Femur (tissue), 1 donor: Measurements from ENCODE around the gene UBE3D.
"Not testable (repeated sequence)": the region's sequence is repeated elsewhere in the genome, so short reads cannot be mapped to it uniquely, and the experiment has no call there.

Experiments
- DNase-seq: peaks from one replicate; pipeline ENCODE4 v3.0.0-alpha.2; 2017

The UBE3D gene

DNA sequence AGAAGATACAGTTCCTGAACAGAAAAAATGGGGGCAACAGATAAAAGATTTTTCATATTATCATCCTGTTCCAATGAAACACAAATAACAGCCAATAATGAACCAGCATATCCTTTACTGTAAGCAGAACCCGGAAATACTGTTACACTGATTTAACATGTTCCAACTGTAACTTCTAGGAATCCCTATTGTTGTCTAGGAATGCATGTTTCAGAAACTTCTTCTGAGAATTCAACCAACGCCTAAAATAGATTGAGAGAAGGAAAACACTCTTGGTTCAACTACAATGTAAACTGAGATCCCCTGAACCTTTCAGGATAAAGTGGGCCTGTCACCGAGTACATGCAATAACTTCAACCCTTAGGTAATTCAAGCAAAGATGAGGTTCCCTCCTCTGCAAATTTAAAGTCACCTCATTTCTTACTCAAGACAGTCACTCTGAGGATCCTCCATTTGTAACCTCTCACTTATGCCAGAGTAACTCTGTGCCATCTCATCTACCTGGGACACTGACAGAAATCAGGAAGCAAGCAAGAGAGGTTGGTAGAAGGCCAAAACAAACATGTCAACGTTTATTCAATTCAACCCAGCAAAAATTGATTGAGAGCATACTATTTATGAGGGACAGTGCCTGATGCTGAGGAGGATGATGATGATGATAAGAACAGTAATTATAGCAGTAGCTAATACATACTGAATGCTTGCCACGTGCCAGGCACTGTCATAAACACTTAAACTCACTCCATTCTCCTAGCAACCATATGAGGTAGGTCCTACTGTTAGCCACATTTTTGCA lies 14.1 kb downstream of the UBE3D start:
- DNase-seq: no peak

DNA sequence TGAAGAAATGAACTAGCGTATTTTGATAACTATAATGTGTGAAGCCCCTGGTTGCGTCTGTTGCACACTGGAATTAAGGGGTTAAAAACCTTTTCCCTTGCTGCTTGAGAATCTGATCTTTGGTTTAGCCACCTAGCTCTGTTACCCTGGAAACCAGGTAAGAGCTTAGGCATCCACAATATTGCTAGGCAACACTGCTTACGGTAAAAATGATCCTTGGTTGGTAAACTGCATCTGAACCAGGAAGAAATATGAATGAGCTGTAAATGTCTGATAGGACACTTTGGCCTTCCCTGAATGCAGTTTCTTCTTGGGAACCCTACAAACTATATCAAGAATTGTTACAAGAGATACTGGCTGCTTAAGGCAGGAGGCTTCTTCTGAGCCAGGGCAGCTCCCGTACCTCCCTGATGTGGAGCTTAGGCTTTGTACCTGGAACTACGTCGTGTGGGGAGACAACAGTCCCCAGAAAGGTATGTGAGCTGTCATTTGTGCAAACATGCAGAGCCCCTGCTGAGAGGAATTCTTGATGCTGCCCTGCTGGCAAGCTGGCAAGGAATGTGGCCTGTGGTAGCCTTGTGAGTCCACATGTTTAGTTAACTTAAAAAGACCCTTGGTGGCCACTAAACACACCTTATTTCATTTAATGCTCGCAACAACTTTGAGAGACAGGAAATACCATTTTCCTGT lies 18.4 kb downstream of the UBE3D start:
- no peak for DNase-seq

DNA sequence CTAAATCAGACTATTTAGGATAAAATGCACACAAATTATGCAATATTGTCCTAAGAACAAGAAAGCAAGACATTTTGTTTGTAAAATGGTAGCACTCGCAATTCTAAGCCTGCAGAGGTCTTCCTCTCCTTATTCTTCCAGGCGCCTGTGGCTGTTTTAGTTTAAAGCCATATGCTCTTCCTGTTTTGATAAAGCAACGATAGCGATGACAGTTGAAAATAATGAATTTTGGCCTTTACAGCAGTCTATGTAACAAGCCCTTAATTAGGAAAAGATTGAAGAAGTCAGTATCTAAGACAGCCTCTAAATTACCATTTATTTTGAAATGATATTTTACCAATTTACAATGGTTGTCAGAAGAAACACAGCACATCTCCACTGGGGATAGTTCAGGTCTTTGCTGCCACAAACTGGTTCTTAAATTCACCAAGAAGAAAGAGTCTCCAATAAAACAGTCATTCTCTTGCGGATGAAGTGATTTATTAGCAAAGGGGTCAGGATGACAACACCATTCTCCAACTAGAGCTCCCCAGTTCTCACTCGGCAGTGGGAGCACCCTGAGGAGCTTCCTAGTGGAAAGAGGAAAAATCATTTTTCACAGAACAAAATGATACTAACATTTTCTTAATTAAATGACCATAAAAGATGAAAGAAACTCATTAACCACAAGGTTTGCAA lies 21.4 kb downstream of the UBE3D start:
- no peak for DNase-seq

DNA sequence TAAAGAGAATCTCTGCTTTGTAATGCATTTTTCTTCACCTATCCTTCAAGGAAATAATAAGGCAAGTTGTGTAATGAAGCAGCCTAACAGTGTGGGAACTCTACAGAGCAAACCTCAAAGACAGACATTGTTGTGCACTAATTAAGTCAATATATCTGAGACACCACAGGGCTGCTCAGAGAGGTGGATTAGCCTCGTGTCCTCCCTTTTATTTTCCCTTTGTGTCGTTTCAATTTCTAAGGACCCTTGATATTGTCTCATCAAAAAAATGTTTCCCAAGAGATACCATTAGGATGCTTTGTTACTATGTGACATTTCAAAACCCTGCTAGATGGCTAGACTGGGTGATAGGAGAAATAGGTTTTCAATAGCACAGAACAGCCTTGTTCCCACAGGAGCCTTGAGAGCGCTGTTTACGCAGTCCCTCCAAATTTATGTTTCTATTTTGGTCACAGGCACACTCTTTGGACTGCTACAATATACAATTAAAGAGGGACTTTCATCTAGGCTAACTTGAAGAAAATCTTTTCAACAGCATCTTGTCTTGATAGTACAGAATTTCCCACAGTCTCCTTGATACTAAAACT lies 23.1 kb downstream of the UBE3D start:
- no peak for DNase-seq

DNA sequence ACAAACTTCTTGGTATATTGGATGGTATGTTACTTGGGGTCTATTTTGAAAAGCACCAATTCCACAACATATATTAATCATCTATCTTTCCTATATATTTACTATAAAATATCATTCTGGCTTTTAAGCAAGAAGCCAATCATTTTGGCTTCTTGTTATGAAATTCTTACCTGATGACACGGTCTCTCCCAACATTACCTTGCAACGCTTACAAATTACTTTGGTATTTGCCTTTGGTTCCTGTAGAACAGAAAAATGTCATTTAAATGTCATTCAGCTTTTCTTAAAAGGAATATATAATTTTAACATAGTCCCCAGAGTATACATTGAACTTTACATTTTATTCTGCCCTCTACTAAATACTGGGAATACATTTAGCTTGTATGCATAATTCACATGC lies 27.4 kb downstream of the UBE3D start:
- DNase-seq: no peak

DNA sequence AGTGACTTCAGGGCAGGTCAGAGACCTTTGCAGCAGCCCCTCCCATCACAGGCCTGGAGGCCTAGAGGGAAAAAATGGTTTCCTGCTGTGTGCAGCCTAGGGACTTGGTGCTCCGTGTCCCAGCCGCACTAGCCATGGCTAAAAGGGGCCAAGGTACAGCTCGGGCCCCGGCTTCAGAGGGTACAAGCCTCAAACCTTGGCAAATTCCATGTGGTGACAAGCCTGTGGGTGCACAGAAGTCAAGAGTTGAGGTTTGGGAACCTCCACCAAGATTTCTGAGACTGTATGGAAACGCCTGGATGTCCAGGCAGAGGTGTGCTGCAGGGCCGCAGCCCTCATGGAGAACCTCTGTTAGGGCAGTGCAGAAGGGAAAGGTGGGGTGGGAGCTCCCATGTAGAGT lies 34.0 kb downstream of the UBE3D start:
- DNase-seq: no peak

DNA sequence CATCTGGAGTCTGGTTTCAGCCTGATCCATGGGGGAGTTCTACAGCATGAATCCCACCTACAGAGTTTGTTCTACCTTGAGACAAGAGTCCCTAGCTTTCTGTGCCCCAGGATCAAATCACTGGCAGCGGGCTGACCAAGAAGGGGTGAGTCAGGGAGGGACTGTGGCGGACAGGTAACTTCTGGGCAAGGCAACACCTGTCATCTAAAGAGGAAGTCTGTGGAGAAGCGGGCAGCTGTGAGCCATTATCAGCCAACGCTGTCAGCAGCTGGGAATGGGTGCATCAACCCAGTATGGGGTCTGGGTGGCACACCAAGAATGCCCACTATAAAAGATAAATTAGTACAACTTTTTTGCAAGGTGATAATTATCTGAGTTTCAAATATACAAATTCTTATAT lies 45.9 kb downstream of the UBE3D start:
- DNase-seq: no peak

DNA sequence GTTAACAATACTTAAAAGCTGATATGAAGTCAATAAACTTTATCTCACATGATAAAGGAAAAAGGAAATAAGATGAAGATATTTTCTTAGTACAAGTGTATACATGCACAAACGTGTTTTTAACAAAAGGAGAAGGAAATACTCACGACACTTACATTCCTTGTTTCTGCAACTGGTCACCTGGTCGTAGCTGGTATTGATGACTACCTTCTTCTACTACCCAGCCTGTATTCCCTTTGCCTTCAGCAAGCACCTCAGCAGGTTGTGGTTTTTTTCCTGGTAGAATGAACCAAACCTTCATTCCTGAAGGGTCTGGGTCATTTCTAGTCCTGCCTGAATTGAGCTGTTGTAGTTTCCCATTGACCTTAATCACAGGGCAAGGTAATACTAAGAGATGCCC lies 54.5 kb downstream of the UBE3D start:
- not testable (repeated sequence) for DNase-seq

DNA sequence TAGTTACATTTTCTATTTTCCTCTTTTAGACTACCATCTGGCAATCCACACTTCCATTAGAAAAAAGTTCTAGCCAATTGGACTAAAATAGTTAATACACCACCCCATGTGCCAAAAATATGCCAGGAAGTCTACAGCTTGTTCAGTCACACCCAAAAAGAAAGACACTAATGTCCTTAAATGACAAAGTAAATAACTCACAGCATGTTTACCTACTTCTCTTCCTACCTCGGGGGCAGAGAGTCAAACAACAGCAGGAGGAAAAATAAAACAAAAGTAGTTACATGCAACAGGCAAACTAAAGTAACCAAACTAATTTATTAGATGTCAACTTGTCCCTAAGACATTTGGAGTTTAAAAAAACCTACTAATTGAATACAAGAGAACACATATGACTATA lies 57.0 kb downstream of the UBE3D start:
- no peak for DNase-seq

DNA sequence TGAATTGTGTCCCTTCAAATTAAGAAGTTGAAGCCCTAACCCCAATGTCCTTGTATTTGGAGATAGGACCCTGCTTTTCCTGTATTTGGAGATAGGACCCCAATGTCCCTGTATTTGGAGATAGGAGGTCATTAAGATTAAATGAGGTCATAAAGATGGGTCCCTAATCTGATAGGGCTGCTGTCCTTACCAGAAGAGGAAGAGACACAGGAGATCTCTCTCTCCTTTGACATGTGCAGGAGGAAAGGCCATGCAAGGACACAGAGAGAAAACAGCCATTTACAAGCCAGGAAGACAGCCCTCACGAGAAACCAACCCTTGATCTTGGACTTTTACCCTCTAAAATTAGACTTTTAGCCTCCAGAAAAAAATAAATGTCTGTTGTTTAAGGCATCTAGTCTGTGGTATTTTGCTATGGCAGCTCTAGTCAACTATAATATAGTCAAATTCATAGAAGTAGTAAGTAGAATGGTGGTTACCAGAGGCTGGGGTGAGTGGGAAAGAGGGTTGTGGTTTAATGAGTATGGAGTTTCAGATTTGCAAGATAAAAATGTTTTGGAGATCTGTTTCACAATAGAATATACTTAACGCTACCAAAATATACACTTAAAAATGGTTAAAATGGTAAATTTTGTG lies 59.3 kb downstream of the UBE3D start:
- no peak for DNase-seq

DNA sequence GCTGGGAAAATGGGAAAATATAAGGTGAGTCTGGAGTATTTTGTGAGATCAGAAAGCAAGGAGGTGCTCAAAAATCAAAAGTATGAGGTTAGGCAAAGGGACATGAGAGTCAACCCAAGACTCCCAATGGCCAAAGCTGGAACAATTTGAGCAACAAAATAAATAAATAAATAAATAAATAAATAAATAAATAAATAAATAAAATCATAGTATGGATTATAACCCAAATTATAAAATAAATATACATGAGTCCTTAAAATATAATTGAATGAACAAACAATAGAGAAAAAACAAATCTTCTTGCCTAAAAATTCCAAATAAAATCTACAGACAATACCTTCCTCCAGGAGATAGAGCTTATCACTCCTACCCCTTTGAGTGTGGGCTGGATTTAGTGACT lies 69.5 kb downstream of the UBE3D start:
- no peak for DNase-seq

DNA sequence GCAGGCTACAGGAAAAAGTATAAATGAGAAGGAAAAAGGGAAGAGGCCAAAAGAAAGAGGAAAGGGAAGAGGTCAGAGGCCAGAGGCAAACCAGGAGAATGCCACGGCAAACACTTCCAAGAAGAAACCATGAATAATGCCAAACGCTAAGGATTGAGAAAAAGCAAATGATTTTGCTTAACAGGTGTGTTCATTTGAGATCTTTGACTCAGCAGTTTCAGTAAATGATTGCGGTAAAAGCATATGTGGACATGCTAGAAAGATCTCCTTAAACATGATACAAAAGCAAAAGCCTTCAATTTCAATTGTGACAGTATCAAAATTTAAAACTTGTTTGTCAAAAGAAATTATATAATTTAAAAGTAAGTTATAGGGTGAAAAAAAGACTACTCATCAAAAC lies 70.6 kb downstream of the UBE3D start:
- no peak for DNase-seq

DNA sequence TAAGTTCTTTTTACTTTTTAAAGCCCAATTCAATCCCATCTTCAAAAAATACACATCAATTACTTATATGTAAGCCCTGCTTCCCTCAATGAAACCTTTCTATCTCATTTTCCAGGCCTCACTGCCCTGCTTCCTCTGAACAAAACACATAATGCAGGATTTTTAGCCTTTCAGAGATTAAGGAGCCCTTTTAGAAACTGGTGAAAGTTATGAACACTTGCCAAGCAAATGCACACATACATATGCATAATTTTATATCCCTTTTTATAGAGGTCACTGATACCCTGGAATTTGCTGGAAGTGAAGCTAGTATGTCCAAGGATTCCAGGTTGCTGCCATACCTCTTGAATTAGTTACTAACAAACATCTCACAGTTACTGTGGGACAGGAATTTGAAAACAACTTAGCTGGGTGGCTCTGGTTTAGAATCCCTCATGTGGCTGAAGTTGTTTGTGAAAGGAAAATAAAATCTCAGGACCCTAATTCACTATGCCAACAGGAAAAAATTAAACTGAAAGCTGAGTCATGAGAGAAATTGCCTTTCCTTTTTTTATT lies 75.8 kb downstream of the UBE3D start:
- no peak for DNase-seq

DNA sequence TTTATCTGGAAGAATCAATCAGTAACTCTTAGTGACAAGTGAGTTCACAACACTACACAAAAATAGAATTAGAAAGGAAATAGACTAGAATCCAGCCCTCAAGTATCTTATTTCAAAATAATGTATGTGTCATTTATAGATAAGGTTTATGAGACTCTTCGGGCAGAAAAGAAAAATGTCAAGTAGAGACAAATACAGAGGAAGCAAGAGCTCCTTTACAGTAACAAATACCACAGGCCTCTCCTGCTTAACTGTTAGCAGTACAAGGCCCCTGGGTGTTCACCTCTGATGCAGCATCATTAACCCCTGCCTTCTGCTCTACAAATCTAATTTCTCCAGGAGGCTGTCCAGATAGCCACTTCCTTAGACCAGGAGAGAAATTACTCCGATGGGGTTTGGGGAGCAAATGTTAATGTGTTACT lies 76.7 kb downstream of the UBE3D start:
- DNase-seq: no peak

DNA sequence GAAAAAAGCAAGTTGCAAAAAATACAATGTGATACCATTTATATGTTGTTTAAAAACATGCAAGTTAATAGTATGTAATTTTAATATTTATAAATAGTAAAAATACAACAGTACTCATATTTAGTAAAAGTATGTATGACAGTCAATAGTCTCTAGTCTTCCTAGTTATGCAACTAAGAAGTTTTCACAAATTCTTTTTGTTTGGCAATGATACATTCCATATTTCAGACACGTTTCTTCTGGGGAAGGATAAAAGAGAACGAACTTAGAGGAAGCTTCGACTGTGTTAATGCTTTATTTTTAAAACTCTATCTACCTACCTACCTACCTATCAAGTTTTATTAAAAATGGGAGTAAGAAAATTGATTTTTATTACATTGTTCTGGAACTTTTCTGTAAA lies 77.7 kb downstream of the UBE3D start:
- DNase-seq: no peak

DNA sequence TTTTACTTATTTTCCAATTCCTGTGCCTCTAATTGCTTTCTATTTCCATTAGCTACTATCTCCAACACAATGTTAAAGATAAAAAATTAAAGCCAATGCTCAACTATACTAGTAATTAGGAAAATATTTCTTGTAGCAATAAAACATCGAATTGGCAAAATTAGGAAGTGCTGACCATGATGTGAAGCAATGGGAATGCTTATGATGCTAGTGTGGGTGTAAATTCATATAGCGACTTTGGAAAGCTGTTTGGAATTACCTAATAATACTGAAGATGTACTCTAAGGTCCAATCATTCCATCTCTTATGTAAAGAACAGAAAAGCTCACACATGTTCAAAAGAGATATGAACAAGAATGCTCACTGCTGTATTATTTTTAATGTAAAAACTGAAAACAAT lies 78.2 kb downstream of the UBE3D start:
- DNase-seq: no peak

DNA sequence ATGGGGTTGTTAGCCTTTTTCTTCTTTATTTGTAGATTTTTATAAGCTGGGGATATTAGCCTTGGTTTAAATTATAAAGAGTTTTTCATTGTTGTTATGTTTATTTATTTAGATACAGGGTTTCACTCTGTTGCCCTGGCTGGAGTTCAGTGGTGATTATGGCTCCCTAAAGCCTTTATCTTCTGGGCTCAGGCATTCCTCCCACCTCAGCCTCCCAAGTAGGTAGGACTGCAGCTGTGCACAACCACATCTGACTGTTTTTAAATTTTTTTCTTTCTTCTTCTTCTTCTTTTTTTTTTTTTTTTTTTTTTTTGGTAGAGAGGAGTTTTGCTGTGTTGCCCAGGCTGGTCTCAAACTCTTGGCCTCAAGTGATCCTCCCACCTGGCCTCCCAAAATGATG lies 80.9 kb downstream of the UBE3D start:
- DNase-seq: no peak

DNA sequence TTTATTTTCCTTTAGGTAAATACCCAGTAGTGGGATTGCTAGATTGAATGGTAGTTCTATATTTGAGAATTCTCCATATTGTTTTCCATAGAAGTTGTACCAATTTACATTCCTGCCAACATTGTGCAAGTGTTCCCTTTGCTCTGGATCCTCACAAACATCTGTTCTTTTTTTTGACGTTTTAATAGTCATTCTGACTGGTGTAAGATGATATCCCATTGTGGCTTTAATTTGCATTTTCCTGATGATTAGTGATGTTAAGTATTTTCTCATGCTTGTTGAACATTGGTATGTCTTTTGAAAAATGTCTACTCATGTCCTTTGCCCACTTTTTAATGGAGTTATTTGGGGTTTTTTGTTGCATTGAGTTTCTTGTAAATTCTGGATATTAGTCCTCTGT lies 85.6 kb downstream of the UBE3D start:
- DNase-seq: no peak

DNA sequence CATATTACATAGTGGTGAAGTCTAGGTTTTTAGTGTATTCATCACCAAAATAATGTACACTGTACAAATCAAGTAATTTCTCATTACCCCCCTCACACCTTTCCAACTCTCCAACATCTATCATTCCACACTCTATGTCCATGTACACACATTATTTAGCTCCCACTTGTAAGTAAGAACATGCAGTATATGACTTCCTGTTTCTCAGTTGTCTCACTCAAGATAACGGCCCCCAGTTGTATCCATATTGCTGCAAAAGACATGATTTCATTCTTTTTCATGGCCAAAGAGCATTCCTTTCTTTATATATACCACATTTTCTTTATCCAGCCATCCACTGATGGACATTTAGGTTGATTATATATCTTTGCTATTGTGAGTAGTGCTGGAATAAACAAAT lies 86.0 kb downstream of the UBE3D start:
- DNase-seq: no peak

DNA sequence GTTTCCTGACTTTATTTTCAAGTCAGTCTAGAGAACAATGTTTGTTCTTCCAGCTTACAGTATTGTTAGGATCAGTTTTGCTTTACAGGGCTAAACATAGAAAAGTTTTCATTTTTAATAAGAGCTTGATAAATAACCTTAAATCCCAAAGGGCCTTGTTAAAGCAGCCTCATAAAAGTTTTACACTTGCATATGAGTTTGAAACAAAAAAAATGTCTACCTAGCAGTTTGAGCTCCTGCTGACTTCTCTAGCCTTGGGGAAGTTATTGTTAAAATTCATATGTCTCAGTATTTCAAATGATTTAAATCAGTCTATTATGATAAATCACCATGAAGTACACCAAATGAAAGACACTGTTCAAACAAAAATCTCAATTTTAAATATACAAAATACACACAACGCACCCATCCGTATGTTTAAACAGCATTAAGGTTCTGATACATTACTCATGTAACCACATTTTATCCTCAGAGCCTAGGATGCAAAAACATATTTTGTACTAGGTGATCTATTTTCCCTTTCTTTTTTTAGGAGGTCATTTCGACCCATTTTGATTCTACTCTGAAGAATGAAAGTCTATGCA lies 87.2 kb downstream of the UBE3D start:
- DNase-seq: no peak

DNA sequence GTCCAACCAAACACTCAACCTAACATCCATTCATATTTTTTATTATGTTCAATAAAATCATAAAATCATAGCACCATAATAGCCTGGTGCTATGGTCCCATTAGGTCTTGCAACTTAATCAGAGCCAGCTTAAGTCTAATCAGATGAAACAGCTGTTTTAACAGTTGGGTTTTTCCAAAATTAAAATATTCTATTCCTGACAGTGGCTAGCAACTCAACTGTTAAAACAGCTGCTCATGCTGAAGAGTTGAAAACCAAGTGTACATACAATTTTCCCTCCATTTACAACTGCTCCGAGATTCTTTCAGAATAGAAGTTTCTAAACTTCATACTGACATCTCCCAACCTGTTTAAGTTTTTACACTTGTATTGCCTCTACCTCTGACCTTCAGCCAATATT lies 89.5 kb downstream of the UBE3D start:
- no peak for DNase-seq

DNA sequence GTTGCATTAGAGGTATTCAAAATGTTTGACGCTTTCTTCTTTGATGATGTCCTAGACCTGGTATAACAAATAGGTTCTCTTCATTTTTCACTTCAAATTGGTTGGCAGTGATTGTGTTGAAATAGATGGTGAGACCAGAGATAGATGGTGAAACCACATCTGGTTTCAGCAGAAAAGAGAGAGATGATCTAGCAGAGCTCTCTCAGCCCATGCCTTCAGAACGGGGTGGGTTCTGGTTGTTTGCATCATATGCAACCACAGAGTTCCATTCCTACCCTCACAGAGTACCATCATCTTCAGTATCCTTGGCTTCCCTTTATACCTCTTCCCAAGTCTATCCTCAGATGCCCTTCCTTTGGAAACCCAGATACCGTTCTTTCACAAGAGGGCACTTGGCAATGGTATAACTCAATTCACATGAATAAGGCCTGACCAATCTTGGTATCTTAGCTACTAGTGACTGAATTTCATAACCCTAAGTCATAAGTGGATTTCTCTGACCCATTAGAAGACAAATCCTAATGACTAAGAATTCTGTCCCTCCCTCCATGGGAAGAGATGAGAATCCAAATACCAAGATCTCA lies 93.7 kb downstream of the UBE3D start:
- no peak for DNase-seq
